ENCODE results near the gene RASSF7.
"Not testable (repeated sequence)": the region's sequence is repeated elsewhere in the genome, so short reads cannot be mapped to it uniquely, and the experiment has no call there.

Gene RASSF7

GRCh38 chr11:516400-516799 is 44.4 kb upstream of the RASSF7 start:
- Histone ChIP-seq H3K4me1 (ENCODE audit: control insufficient read depth in 1 of 2, insufficient read depth in 2 of 2, low read length in 2 of 2) (peaks cover 2 to 3% of the 10 kb centered on the region in 2 experiments), H3K79me1 (ENCODE audit: low read length) (no peaks in the 10 kb centered on the region), H3K14ac (ENCODE audit: low read length) (no peak overlapping the region), H3K27me3 (ENCODE audit: insufficient read depth, low read length) (no peaks in the 10 kb centered on the region), H3K36me3 (ENCODE audit: control insufficient read depth in 1 of 2, insufficient read depth in 2 of 2, low read length in 2 of 2) (peaks cover 11 to 17% of the 10 kb centered on the region in 2 experiments), H2AK5ac (ENCODE audit: low read length) (no peak overlapping the region), H3K23ac (ENCODE audit: low read length) (no peak overlapping the region), H4K12ac (ENCODE audit: low read depth, low read length) (no peak overlapping the region), H4K8ac (ENCODE audit: low read depth, low read length) (no peak overlapping the region), H3K18ac (ENCODE audit: low read length) (no peak overlapping the region), H2BK12ac (ENCODE audit: low read length) (no peak overlapping the region), H3K27ac (ENCODE audit: low read depth, low read length) (no peak overlapping the region), H3K9ac (ENCODE audit: low read length) (no peak overlapping the region), H2BK120ac (ENCODE audit: insufficient read depth, low read length, poor library complexity) (no peak overlapping the region), H3K4me3 (ENCODE audit: low read depth, low read length) (no peak overlapping the region), H2AFZ (ENCODE audit: insufficient read depth, low read length, poor library complexity) (no peak overlapping the region), H3K79me2 (ENCODE audit: control insufficient read depth, insufficient read depth, low read length, poor library complexity) (no peaks in the 10 kb centered on the region), H4K91ac (ENCODE audit: low read depth, low read length) (no peak overlapping the region), H2BK5ac (ENCODE audit: low read depth, low read length, poor library complexity) (no peak overlapping the region), H3K4ac (ENCODE audit: low read depth, low read length) (no peak overlapping the region), H3K9me3 (ENCODE audit: insufficient read depth, low read depth, low read length) (peaks cover 26% of the 10 kb centered on the region), H3K4me2 (ENCODE audit: low read length) (no peak overlapping the region)
- WGBS (ENCODE audit: extremely low coverage, insufficient coverage, insufficient read length), result no CpG with 5 or more reads among the region's 4 CpGs
- no peak for DNase-seq

GRCh38 chr11:516918-517685 is 43.7 kb upstream of the RASSF7 start:
- not testable (repeated sequence) for H2BK12ac ChIP-seq (ENCODE audit: low read length); H3K4ac ChIP-seq (ENCODE audit: low read depth, low read length); H2AK5ac ChIP-seq (ENCODE audit: low read length); H4K91ac ChIP-seq (ENCODE audit: low read depth, low read length); H3K18ac ChIP-seq (ENCODE audit: low read length); H2BK5ac ChIP-seq (ENCODE audit: low read depth, low read length, poor library complexity); H3K27me3 ChIP-seq (ENCODE audit: insufficient read depth, low read length); H2AFZ ChIP-seq (ENCODE audit: insufficient read depth, low read length, poor library complexity); DNase-seq; H4K12ac ChIP-seq (ENCODE audit: low read depth, low read length); H2BK120ac ChIP-seq (ENCODE audit: insufficient read depth, low read length, poor library complexity); H3K4me3 ChIP-seq (ENCODE audit: low read depth, low read length); H4K8ac ChIP-seq (ENCODE audit: low read depth, low read length); H3K4me2 ChIP-seq (ENCODE audit: low read length); H3K4me1 ChIP-seq (ENCODE audit: control insufficient read depth in 1 of 2, insufficient read depth in 2 of 2, low read length in 2 of 2); H3K27ac ChIP-seq (ENCODE audit: low read depth, low read length); H3K23ac ChIP-seq (ENCODE audit: low read length); H3K79me2 ChIP-seq (ENCODE audit: control insufficient read depth, insufficient read depth, low read length, poor library complexity); H3K79me1 ChIP-seq (ENCODE audit: low read length); H3K9ac ChIP-seq (ENCODE audit: low read length); H3K14ac ChIP-seq (ENCODE audit: low read length)
- Histone ChIP-seq H3K9me3 (ENCODE audit: insufficient read depth, low read depth, low read length) (peaks cover 26% of the 10 kb centered on the region), H3K36me3 (ENCODE audit: control insufficient read depth in 1 of 2, insufficient read depth in 2 of 2, low read length in 2 of 2) (peaks cover 11 to 16% of the 10 kb centered on the region in 2 experiments)
- no CpG with 5 or more reads among the region's 43 CpGs for WGBS (ENCODE audit: extremely low coverage, insufficient coverage, insufficient read length)

GRCh38 chr11:518463-519202 is 42.1 kb upstream of the RASSF7 start:
- Histone ChIP-seq H3K9me3 (ENCODE audit: insufficient read depth, low read depth, low read length) (peaks cover 26% of the 10 kb centered on the region), H3K18ac (ENCODE audit: low read length) (no peak overlapping the region), H4K8ac (ENCODE audit: low read depth, low read length) (no peak overlapping the region), H4K12ac (ENCODE audit: low read depth, low read length) (no peak overlapping the region), H3K4me3 (ENCODE audit: low read depth, low read length) (no peak overlapping the region), H3K27ac (ENCODE audit: low read depth, low read length) (no peak overlapping the region), H2BK120ac (ENCODE audit: insufficient read depth, low read length, poor library complexity) (no peak overlapping the region), H2BK12ac (ENCODE audit: low read length) (no peak overlapping the region), H3K23ac (ENCODE audit: low read length) (no peak overlapping the region), H3K4me1 (ENCODE audit: control insufficient read depth in 1 of 2, insufficient read depth in 2 of 2, low read length in 2 of 2) (peaks cover 2 to 3% of the 10 kb centered on the region in 2 experiments), H3K27me3 (ENCODE audit: insufficient read depth, low read length) (no peaks in the 10 kb centered on the region), H4K91ac (ENCODE audit: low read depth, low read length) (no peak overlapping the region), H3K4ac (ENCODE audit: low read depth, low read length) (no peak overlapping the region), H3K4me2 (ENCODE audit: low read length) (peak overlapping the region; percentile 52), H3K9ac (ENCODE audit: low read length) (no peak overlapping the region), H3K14ac (ENCODE audit: low read length) (no peak overlapping the region), H2BK5ac (ENCODE audit: low read depth, low read length, poor library complexity) (no peak overlapping the region), H3K79me2 (ENCODE audit: control insufficient read depth, insufficient read depth, low read length, poor library complexity) (no peaks in the 10 kb centered on the region), H2AK5ac (ENCODE audit: low read length) (no peak overlapping the region), H3K36me3 (ENCODE audit: control insufficient read depth in 1 of 2, insufficient read depth in 2 of 2, low read length in 2 of 2) (peaks cover 7 to 13% of the 10 kb centered on the region in 2 experiments), H2AFZ (ENCODE audit: insufficient read depth, low read length, poor library complexity) (no peak overlapping the region), H3K79me1 (ENCODE audit: low read length) (no peaks in the 10 kb centered on the region)
- WGBS (ENCODE audit: extremely low coverage, insufficient coverage, insufficient read length), result no CpG with 5 or more reads among the region's 74 CpGs
- DNase-seq, result peak; percentile 97 to 98

GRCh38 chr11:520428-521176 is 40.2 kb upstream of the RASSF7 start:
- whole genome bisulfite sequencing (ENCODE audit: extremely low coverage, insufficient coverage, insufficient read length), result no CpG with 5 or more reads among the region's 39 CpGs
- H3K79me2 ChIP-seq (ENCODE audit: control insufficient read depth, insufficient read depth, low read length, poor library complexity), result no peaks in the 10 kb centered on the region

More at GRCh38 chr11:520428-521176, 40.2 kb upstream of the RASSF7 start:
- Histone ChIP-seq H2AK5ac (ENCODE audit: low read length) (no peak overlapping the region), H3K23ac (ENCODE audit: low read length) (no peak overlapping the region), H3K9me3 (ENCODE audit: insufficient read depth, low read depth, low read length) (peaks cover 24% of the 10 kb centered on the region), H4K12ac (ENCODE audit: low read depth, low read length) (no peak overlapping the region), H3K27me3 (ENCODE audit: insufficient read depth, low read length) (no peaks in the 10 kb centered on the region), H2BK120ac (ENCODE audit: insufficient read depth, low read length, poor library complexity) (no peak overlapping the region), H3K4me2 (ENCODE audit: low read length) (no peak overlapping the region), H4K91ac (ENCODE audit: low read depth, low read length) (no peak overlapping the region), H3K27ac (ENCODE audit: low read depth, low read length) (no peak overlapping the region), H3K14ac (ENCODE audit: low read length) (no peak overlapping the region), H3K9ac (ENCODE audit: low read length) (no peak overlapping the region), H2BK5ac (ENCODE audit: low read depth, low read length, poor library complexity) (no peak overlapping the region), H3K4me1 (ENCODE audit: control insufficient read depth in 1 of 2, insufficient read depth in 2 of 2, low read length in 2 of 2) (peaks cover 2 to 3% of the 10 kb centered on the region in 2 experiments), H4K8ac (ENCODE audit: low read depth, low read length) (no peak overlapping the region), H3K18ac (ENCODE audit: low read length) (no peak overlapping the region), H2AFZ (ENCODE audit: insufficient read depth, low read length, poor library complexity) (no peak overlapping the region), H3K79me1 (ENCODE audit: low read length) (no peaks in the 10 kb centered on the region), H2BK12ac (ENCODE audit: low read length) (no peak overlapping the region), H3K4ac (ENCODE audit: low read depth, low read length) (no peak overlapping the region), H3K36me3 (ENCODE audit: control insufficient read depth in 1 of 2, insufficient read depth in 2 of 2, low read length in 2 of 2) (peaks cover 0 to 2% of the 10 kb centered on the region in 2 experiments), H3K4me3 (ENCODE audit: low read depth, low read length) (no peak overlapping the region)
- no peak for DNase-seq
